GM23248 (cell line): Measurements from ENCODE around the gene OR6V1.

Experiments
- EZH2 ChIP-seq: fragments of 200-600 bp; sonication (generic); IDR thresholded peaks from 2 replicates; pipeline ENCODE4 v1.6.1; 2018; ENCODE audit warnings: antibody characterized with exemption, mild to moderate bottlenecking; ENCODE audit not compliant: insufficient read depth, poor library complexity, severe bottlenecking
- EZH2phosphoT487 ChIP-seq: fragments of 200-600 bp; sonication (generic); IDR thresholded peaks from 2 replicates; pipeline ENCODE4 v1.6.1; 2018; ENCODE audit warnings: antibody characterized with exemption, moderate library complexity, mild to moderate bottlenecking, low read depth; ENCODE audit not compliant: insufficient read depth

GRCh38 chr7:143043391-143043790 is 8.8 kb upstream of the OR6V1 start:
- TF ChIP-seq EZH2 (no peak), EZH2phosphoT487 (no peak)
